HepG2 (cell line): ENCODE measurements around the gene PATL1. TPM values are rescaled to one million over a fixed set of nuclear protein-coding genes. Genes with fewer than 3 reads are reported as not detected.

Source experiments
- ATAC-seq: fragments of 200-7000 bp; cut with Tn5 transposase; 3 replicates; pipeline ENCODE4 v1.9.1; 2020; ENCODE audit warnings: mild to moderate bottlenecking, moderate library complexity
- BruUV-seq: library from RNA; stranded (reverse); fragments of 400-500 nt; replicated peaks from 2 replicates; lab custom pipeline; 2021; lab: Mats Ljungman, UMichigan
- CTCF ChIA-PET: fragments of 300-600 bp; formaldehyde crosslinking; extraction: SDS; loops from one replicate; lab custom pipeline; 2021; ENCODE audit warnings: low total read pairs, inconsistent platforms, low intra/inter-chr PET ratio; lab: Yijun Ruan, JAX
- POLR2A ChIA-PET: fragments of 350-600 bp; sonication (Branson Sonifier 250); formaldehyde crosslinking; loops from one replicate; lab custom pipeline; 2020; ENCODE audit warnings: antibody characterized with exemption, inconsistent platforms; lab: Yijun Ruan, JAX
- DNase-seq: peaks from one replicate; pipeline ENCODE4 v3.0.0-alpha.2; 2015; ENCODE audit warnings: low spot score
- FAIRE-seq: peaks from 3 replicates; lab custom pipeline; 2011; peaks lifted over from hg19 to GRCh38; lab: Jason Lieb, UNC
- H2AFZ ChIP-seq: one replicate; pipeline ENCODE4 v1.6.1; 2011; ENCODE audit warnings: low read length, inconsistent platforms
- H3K27ac ChIP-seq: fragments of 300-600 bp; 3 replicates; pipeline ENCODE4 v1.8.0; 2011; ENCODE audit warnings: mixed run types, mild to moderate bottlenecking, mixed read lengths, low read length, inconsistent platforms; ENCODE audit not compliant: insufficient read depth; ENCODE audit errors: extremely low read length
- H3K27me3 ChIP-seq, 2 experiments: fragments of 200-600 bp in 1 of 2; 2 replicates in 1 of 2; 3 replicates in 1 of 2; pipeline versions ENCODE4 v1.6.0 to v1.8.0; 2011; ENCODE audit warnings: low read length in 2 of 2, mild to moderate bottlenecking in 2 of 2, moderate library complexity in 2 of 2, inconsistent platforms in 1 of 2; ENCODE audit not compliant: insufficient read depth in 2 of 2, control insufficient read depth in 1 of 2
- H3K36me3 ChIP-seq, 2 experiments: fragments of 200-600 bp in 1 of 2; replicated peaks in 1 of 2; 2 replicates in 1 of 2; 3 replicates in 1 of 2; pipeline versions ENCODE4 v1.5.1 to v1.8.0; 2011; ENCODE audit warnings: low read length in 2 of 2, inconsistent platforms in 1 of 2; ENCODE audit not compliant: insufficient read depth in 2 of 2, control insufficient read depth in 1 of 2
- H3K4me1 ChIP-seq: 2 replicates; pipeline ENCODE4 v1.5.1; 2012; ENCODE audit warnings: low read length, inconsistent platforms; ENCODE audit not compliant: insufficient read depth
- H3K4me2 ChIP-seq: 2 replicates; pipeline ENCODE4 v1.6.0; 2011; ENCODE audit warnings: low read depth, low read length, inconsistent platforms
- H3K4me3 ChIP-seq, 3 experiments: fragments of 200-600 bp in 1 of 3; sonication (generic), shearing (Covaris generic) in 1 of 3; replicated peaks in 1 of 3; 2 replicates each; pipeline ENCODE4 v1.5.1; 2011 to 2016; ENCODE audit warnings: low read length in 3 of 3, inconsistent platforms in 2 of 3, low read depth in 2 of 3, mild to moderate bottlenecking in 2 of 3, control low read depth in 1 of 3, mixed read lengths in 1 of 3; ENCODE audit not compliant: insufficient read depth in 1 of 3
- H3K79me2 ChIP-seq: one replicate; pipeline ENCODE4 v1.6.1; 2011; ENCODE audit warnings: low read length, inconsistent platforms; ENCODE audit not compliant: insufficient read depth
- H3K9ac ChIP-seq: 2 replicates; pipeline ENCODE4 v1.6.0; 2011; ENCODE audit warnings: mild to moderate bottlenecking, low read depth, low read length, inconsistent platforms; ENCODE audit not compliant: insufficient read depth
- H3K9me3 ChIP-seq: 2 replicates; pipeline ENCODE4 v1.5.1; 2012; ENCODE audit warnings: mild to moderate bottlenecking, low read length
- H4K20me1 ChIP-seq: 2 replicates; pipeline ENCODE4 v1.6.0; 2011; ENCODE audit warnings: inconsistent platforms, mild to moderate bottlenecking, low read length, moderate library complexity; ENCODE audit not compliant: insufficient read depth
- PHB2 ChIP-seq: fragments of 450-650 bp; IDR thresholded peaks from 2 replicates; pipeline ENCODE4 v1.6.1; 2018; ENCODE audit not compliant: partially characterized antibody
- ZNF205 ChIP-seq: IDR thresholded peaks from 2 replicates; pipeline ENCODE4 v1.6.1; 2018; ENCODE audit warnings: missing biosample characterization, missing genetic modification reagents
- ZNF274 ChIP-seq: sonication (generic); formaldehyde crosslinking; IDR thresholded peaks from 2 replicates; pipeline ENCODE4 v1.5.1; 2020; ENCODE audit warnings: mild to moderate bottlenecking, missing genetic modification reagents
- ZNF30 ChIP-seq: sonication (generic); formaldehyde crosslinking; IDR thresholded peaks from 2 replicates; pipeline ENCODE4 v1.5.0; 2020; ENCODE audit warnings: mild to moderate bottlenecking, missing genetic modification reagents
- ZNF564 ChIP-seq: sonication (generic); formaldehyde crosslinking; IDR thresholded peaks from 2 replicates; pipeline ENCODE4 v1.8.1; 2023; ENCODE audit warnings: mild to moderate bottlenecking, missing genetic modification reagents
- WGBS: methylation state at CpG from one replicate; pipeline ENCODE4 v1.1.6; 2017; ENCODE audit warnings: low lambda C conversion rate; 5-methylcytosine and 5-hydroxymethylcytosine counted together
- in situ Hi-C: cut with HindIII; loops from 2 replicates; pipeline ENCODE4 v1.10.0; 2017; ENCODE audit warnings: low pct_unique_long_range_greater_than_20kb; ENCODE audit not compliant: extremely low pct_ligation_motif_present
- intact Hi-C: fragments of 100-400 bp; cut with micrococcal nuclease; formaldehyde crosslinking; loops from one replicate; pipeline ENCODE4 v1.10.0; 2022; ENCODE audit not compliant: unreplicated experiment
- polyA plus RNA-seq, 8 experiments: library from polyadenylated mRNA; depleted of rRNA in 3 of 8; stranded (reverse) in 7 of 8; unstranded in 1 of 8; fragments of >200 nt; fragmentation: Illumina TruSeq in 4 of 8; extraction: Trizol in 4 of 8; gene quantifications; 2 replicates each; pipeline versions ENCODE4 v1.2.1 to v1.2.3, GENCODE V29; 2011 to 2016; ENCODE audit warnings: low read depth in 4 of 8, missing spikeins in 1 of 8, mixed read lengths in 1 of 8; ENCODE audit not compliant: insufficient read depth in 1 of 8
- total RNA-seq, 5 experiments: library from RNA; depleted of rRNA; stranded (reverse); fragments of >200 nt; fragmentation: Illumina TruSeq; extraction: Trizol; gene quantifications; 2 replicates each; pipeline ENCODE4 v1.2.3, GENCODE V29; 2016; ENCODE audit warnings: low read depth in 1 of 5
- TF ChIP-seq, protein P1 (sequence below): sonication (generic); formaldehyde crosslinking; IDR thresholded peaks from 2 replicates; pipeline ENCODE4 v1.5.1; 2020; ENCODE audit warnings: missing genetic modification reagents, mild to moderate bottlenecking, borderline replicate concordance
- TF ChIP-seq, protein P2 (sequence below): sonication (generic); formaldehyde crosslinking; IDR thresholded peaks from 2 replicates; pipeline ENCODE4 v1.4.0; 2020; ENCODE audit warnings: missing genetic modification reagents
- TF ChIP-seq, protein P3 (sequence below): sonication (generic); formaldehyde crosslinking; IDR thresholded peaks from 2 replicates; pipeline ENCODE4 v1.5.1; 2020; ENCODE audit warnings: mild to moderate bottlenecking, missing genetic modification reagents, borderline replicate concordance
- TF ChIP-seq, protein P4 (sequence below): conservative IDR thresholded peaks from 2 replicates; pipeline ENCODE4 v1.6.1; 2018; ENCODE audit warnings: missing genetic modification reagents
- TF ChIP-seq, protein P5 (sequence below): sonication (generic); formaldehyde crosslinking; conservative IDR thresholded peaks from 2 replicates; pipeline ENCODE4 v1.8.0; 2022; ENCODE audit warnings: low read depth, missing genetic modification reagents
- TF ChIP-seq, protein P6 (sequence below): sonication (generic); formaldehyde crosslinking; IDR thresholded peaks from 2 replicates; pipeline ENCODE4 v1.5.0; 2020; ENCODE audit warnings: mild to moderate bottlenecking, missing genetic modification reagents, borderline replicate concordance

The PATL1 gene
- total and polyA plus RNA-seq, 2 of the 13 experiments (the other 11 are each of a cell fraction or from before 2014, with no cell fraction given): 12.9 to 26.8 TPM

DNA sequence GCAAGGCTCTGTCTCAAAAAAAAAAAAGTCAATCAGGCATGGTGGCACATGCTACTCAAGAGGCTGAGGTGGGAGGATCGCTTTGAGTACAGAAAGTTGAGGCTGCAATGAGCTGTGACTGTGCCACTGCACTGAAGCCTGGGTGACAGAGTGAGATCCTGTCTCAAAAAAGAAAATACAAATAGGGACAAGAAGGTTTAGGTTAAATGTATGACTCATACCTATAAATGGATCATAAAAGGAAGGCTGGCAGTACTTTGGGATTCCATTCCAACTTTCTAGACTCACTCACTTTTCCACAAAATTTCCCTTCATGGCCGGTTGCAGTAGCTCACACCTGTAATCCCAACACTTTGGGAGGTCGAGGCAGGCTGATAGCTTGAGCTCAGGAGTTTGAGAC is 27.7 kb downstream of the PATL1 start:
- DNase-seq (no peak), ATAC-seq (no peak), FAIRE-seq (no peak)
- no peak overlapping the region for H3K9ac ChIP-seq
- ChIA-PET POLR2A (no interaction called here), CTCF (no interaction called here)
- in situ Hi-C loops: no loop called here
- H3K4me1 ChIP-seq: peaks cover 18% of the 10 kb centered on the region
- intact Hi-C loops: no loop called here
- no peak overlapping the region for H3K27ac ChIP-seq
- no peak overlapping the region for H3K4me3 ChIP-seq
- H3K27me3 ChIP-seq: no peaks in the 10 kb centered on the region
- no peaks in the 10 kb centered on the region for H3K79me2 ChIP-seq
- H2AFZ ChIP-seq: no peak overlapping the region
- peaks cover 7% of the 10 kb centered on the region; the same call in 1 of the 2 replicates for H4K20me1 ChIP-seq
- peaks cover 23 to 59% of the 10 kb centered on the region in 2 experiments for H3K36me3 ChIP-seq
- no peak overlapping the region for H3K4me2 ChIP-seq
- no TSS peak for BruUV-seq
- H3K9me3 ChIP-seq: no peaks in the 10 kb centered on the region
- WGBS: 90% methylated on average over 3 of the region's 3 CpGs
- TF ChIP-seq ZNF564 (no peak), ZNF274 (CRISPR knock-in tag) (no peak), PHB2 (no peak), ZNF30 (CRISPR knock-in tag) (no peak), ZNF205 (CRISPR knock-in tag) (no peak)
- TF ChIP-seq, protein P1, sequence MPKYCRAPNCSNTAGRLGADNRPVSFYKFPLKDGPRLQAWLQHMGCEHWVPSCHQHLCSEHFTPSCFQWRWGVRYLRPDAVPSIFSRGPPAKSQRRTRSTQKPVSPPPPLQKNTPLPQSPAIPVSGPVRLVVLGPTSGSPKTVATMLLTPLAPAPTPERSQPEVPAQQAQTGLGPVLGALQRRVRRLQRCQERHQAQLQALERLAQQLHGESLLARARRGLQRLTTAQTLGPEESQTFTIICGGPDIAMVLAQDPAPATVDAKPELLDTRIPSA (CRISPR knock-in tag): no peak
- TF ChIP-seq, protein P2, sequence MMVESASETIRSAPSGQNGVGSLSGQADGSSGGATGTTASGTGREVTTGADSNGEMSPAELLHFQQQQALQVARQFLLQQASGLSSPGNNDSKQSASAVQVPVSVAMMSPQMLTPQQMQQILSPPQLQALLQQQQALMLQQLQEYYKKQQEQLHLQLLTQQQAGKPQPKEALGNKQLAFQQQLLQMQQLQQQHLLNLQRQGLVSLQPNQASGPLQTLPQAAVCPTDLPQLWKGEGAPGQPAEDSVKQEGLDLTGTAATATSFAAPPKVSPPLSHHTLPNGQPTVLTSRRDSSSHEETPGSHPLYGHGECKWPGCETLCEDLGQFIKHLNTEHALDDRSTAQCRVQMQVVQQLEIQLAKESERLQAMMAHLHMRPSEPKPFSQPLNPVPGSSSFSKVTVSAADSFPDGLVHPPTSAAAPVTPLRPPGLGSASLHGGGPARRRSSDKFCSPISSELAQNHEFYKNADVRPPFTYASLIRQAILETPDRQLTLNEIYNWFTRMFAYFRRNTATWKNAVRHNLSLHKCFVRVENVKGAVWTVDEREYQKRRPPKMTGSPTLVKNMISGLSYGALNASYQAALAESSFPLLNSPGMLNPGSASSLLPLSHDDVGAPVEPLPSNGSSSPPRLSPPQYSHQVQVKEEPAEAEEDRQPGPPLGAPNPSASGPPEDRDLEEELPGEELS (CRISPR knock-in tag): no peak
- TF ChIP-seq, protein P3, sequence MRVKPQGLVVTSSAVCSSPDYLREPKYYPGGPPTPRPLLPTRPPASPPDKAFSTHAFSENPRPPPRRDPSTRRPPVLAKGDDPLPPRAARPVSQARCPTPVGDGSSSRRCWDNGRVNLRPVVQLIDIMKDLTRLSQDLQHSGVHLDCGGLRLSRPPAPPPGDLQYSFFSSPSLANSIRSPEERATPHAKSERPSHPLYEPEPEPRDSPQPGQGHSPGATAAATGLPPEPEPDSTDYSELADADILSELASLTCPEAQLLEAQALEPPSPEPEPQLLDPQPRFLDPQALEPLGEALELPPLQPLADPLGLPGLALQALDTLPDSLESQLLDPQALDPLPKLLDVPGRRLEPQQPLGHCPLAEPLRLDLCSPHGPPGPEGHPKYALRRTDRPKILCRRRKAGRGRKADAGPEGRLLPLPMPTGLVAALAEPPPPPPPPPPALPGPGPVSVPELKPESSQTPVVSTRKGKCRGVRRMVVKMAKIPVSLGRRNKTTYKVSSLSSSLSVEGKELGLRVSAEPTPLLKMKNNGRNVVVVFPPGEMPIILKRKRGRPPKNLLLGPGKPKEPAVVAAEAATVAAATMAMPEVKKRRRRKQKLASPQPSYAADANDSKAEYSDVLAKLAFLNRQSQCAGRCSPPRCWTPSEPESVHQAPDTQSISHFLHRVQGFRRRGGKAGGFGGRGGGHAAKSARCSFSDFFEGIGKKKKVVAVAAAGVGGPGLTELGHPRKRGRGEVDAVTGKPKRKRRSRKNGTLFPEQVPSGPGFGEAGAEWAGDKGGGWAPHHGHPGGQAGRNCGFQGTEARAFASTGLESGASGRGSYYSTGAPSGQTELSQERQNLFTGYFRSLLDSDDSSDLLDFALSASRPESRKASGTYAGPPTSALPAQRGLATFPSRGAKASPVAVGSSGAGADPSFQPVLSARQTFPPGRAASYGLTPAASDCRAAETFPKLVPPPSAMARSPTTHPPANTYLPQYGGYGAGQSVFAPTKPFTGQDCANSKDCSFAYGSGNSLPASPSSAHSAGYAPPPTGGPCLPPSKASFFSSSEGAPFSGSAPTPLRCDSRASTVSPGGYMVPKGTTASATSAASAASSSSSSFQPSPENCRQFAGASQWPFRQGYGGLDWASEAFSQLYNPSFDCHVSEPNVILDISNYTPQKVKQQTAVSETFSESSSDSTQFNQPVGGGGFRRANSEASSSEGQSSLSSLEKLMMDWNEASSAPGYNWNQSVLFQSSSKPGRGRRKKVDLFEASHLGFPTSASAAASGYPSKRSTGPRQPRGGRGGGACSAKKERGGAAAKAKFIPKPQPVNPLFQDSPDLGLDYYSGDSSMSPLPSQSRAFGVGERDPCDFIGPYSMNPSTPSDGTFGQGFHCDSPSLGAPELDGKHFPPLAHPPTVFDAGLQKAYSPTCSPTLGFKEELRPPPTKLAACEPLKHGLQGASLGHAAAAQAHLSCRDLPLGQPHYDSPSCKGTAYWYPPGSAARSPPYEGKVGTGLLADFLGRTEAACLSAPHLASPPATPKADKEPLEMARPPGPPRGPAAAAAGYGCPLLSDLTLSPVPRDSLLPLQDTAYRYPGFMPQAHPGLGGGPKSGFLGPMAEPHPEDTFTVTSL (CRISPR knock-in tag): no peak
- TF ChIP-seq, protein P4, sequence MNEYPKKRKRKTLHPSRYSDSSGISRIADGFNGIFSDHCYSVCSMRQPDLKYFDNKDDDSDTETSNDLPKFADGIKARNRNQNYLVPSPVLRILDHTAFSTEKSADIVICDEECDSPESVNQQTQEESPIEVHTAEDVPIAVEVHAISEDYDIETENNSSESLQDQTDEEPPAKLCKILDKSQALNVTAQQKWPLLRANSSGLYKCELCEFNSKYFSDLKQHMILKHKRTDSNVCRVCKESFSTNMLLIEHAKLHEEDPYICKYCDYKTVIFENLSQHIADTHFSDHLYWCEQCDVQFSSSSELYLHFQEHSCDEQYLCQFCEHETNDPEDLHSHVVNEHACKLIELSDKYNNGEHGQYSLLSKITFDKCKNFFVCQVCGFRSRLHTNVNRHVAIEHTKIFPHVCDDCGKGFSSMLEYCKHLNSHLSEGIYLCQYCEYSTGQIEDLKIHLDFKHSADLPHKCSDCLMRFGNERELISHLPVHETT (CRISPR knock-in tag): no peak
- TF ChIP-seq, protein P5, sequence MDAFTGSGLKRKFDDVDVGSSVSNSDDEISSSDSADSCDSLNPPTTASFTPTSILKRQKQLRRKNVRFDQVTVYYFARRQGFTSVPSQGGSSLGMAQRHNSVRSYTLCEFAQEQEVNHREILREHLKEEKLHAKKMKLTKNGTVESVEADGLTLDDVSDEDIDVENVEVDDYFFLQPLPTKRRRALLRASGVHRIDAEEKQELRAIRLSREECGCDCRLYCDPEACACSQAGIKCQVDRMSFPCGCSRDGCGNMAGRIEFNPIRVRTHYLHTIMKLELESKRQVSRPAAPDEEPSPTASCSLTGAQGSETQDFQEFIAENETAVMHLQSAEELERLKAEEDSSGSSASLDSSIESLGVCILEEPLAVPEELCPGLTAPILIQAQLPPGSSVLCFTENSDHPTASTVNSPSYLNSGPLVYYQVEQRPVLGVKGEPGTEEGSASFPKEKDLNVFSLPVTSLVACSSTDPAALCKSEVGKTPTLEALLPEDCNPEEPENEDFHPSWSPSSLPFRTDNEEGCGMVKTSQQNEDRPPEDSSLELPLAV (CRISPR knock-in tag): no peak
- TF ChIP-seq, protein P6, sequence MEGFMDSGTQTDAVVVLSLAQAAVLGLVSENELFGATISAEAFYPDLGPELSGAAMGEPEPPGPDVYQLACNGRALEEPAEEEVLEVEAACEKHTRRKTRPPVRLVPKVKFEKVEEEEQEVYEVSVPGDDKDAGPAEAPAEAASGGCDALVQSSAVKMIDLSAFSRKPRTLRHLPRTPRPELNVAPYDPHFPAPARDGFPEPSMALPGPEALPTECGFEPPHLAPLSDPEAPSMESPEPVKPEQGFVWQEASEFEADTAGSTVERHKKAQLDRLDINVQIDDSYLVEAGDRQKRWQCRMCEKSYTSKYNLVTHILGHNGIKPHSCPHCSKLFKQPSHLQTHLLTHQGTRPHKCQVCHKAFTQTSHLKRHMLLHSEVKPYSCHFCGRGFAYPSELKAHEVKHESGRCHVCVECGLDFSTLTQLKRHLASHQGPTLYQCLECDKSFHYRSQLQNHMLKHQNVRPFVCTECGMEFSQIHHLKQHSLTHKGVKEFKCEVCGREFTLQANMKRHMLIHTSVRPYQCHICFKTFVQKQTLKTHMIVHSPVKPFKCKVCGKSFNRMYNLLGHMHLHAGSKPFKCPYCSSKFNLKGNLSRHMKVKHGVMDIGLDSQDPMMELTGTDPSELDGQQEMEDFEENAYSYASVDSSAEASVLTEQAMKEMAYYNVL (CRISPR knock-in tag): no peak
